ENCODE results near the gene OR4C12. TPM values are rescaled to one million over a fixed set of nuclear protein-coding genes. Genes with fewer than 3 reads are reported as not detected.

Gene OR4C12
- total RNA-seq, 1 experiment from 2014 or later: not detected

Other genes starting within 250 kb of the OR4C12 start
- not detected in 2 replicates for gene OR4C13, start 30.1 kb downstream of the OR4C12 start, total RNA-seq (2021)
- gene OR4C45, start 50.3 kb upstream of the OR4C12 start, total RNA-seq (2021): not detected in 2 replicates

All from H9 (cell line).